ENCODE data around the gene PYGB. TPM values are rescaled to one million over a fixed set of nuclear protein-coding genes. Genes with fewer than 3 reads are reported as not detected.

Gene PYGB
- total RNA-seq, 4 donors from 2014 or later, result 83.2 to 141 (median 94.6) TPM

DNA sequence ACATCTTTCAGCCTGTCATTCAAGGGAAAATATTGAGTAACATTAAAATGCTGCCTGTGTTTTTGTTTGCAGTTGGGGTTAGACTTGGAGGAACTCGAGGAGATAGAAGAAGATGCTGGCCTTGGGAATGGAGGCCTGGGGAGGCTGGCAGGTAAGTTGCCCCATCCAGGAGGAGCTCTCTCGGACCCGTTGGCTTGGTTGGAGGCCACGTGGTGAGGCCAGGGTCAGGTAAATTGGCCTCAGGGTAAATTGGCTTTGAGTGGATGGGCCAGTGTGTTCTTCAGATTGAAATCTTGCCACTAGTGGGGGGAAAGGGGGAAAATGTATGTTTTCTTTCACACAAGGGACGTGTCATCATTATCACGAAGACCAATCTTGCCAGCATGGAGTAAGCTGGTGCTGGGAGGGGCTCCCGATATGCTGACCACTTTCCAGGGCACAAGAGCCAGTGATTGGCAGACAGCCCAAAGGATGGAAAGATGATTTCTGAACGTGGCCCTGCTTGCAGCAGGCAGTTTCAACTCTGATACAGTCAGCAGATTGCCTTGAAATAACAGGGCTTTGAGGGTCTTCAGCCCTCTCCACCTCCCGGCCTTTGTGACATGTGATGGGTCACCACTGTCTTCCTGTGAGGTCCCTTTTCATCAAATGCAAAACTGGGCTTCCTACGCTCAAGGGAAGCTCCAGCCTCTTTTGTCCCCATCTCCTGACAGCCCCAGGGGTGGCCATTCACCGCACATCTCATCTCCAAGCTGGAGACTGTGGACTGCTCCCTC is 21.4 kb downstream of the PYGB start:
- no peak overlapping the region for H3K4me3 ChIP-seq (replicated peaks in 1 of 3)
- H3K27ac ChIP-seq, result no peak overlapping the region
- H3K4me1 ChIP-seq, result no peaks in the 10 kb centered on the region
- TF ChIP-seq POLR2A (IDR thresholded peaks at IDR 0.05), result no peak
- TF ChIP-seq, protein P1, sequence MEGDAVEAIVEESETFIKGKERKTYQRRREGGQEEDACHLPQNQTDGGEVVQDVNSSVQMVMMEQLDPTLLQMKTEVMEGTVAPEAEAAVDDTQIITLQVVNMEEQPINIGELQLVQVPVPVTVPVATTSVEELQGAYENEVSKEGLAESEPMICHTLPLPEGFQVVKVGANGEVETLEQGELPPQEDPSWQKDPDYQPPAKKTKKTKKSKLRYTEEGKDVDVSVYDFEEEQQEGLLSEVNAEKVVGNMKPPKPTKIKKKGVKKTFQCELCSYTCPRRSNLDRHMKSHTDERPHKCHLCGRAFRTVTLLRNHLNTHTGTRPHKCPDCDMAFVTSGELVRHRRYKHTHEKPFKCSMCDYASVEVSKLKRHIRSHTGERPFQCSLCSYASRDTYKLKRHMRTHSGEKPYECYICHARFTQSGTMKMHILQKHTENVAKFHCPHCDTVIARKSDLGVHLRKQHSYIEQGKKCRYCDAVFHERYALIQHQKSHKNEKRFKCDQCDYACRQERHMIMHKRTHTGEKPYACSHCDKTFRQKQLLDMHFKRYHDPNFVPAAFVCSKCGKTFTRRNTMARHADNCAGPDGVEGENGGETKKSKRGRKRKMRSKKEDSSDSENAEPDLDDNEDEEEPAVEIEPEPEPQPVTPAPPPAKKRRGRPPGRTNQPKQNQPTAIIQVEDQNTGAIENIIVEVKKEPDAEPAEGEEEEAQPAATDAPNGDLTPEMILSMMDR (IDR thresholded peaks at IDR 0.05), result no peak
- WGBS, 2 donors, result 86 to 91% methylated on average over 11 of the region's 11 CpGs
- no peak for DNase-seq
- H3K27me3 ChIP-seq, result no peaks in the 10 kb centered on the region
- H3K9me3 ChIP-seq, result no peaks in the 10 kb centered on the region
- intact Hi-C loops (cut with DNase I), result no loop called here
- H3K36me3 ChIP-seq, result peaks cover 37 to 41% of the 10 kb centered on the region in 2 donors

DNA sequence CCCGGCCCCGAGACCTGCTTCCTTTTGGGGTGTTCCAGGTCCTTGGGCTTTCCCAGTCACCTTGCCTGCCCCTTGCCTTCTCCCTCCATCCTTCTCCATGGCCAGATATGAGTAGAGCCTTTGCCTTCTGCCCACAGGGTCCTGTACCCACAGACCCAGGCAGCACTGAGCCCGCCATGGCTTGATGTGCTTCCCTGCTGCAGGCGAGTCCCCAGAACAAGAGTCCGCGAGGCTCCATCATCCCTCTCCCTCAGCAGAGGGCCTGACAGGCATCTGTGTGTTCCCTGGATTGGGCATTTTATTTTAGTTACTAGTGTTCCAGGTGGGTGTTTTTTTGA is 21.9 kb downstream of the PYGB start:
- WGBS, 2 donors, result 98% methylated on average over 6 of the region's 6 CpGs
- intact Hi-C loops (cut with DNase I), result no loop called here
- Histone ChIP-seq H3K9me3 (no peaks in the 10 kb centered on the region), H3K4me1 (no peaks in the 10 kb centered on the region), H3K27me3 (no peaks in the 10 kb centered on the region), H3K36me3 (peaks cover 42 to 46% of the 10 kb centered on the region in 2 donors), H3K4me3 (replicated peaks in 1 of 3) (no peak overlapping the region), H3K27ac (no peak overlapping the region)
- DNase-seq, result no peak
- TF ChIP-seq, protein P1 (IDR thresholded peaks at IDR 0.05), result no peak
- no peak for TF ChIP-seq POLR2A (IDR thresholded peaks at IDR 0.05)

DNA sequence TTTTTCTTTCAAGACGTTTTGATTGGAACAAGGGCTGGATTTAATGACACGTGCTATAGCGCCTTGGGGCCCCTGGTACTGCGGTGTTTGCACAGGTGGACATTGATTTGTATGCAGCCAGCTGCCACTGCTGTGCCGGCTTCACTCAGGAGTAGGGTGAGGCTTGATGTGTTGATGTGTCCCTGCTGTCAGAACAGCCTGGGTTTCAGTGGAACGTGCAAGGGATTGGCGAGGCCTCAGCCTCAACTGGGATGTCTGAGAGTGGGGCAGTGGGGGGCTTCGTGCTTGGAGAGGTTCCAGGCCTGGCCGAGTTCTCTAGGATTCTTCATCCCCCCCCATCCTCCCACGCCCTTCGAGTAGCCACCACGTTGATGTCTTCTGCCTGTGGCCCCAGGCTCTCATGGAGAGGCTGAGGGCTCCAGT is 23.0 kb downstream of the PYGB start:
- Histone ChIP-seq H3K9me3 (no peaks in the 10 kb centered on the region), H3K27ac (no peak overlapping the region), H3K4me1 (no peaks in the 10 kb centered on the region), H3K27me3 (no peaks in the 10 kb centered on the region), H3K4me3 (replicated peaks in 1 of 3) (no peak overlapping the region), H3K36me3 (peaks cover 48 to 51% of the 10 kb centered on the region in 2 donors)
- WGBS, 2 donors, result 92 to 93% methylated on average over 12 of the region's 12 CpGs
- DNase-seq, result peak; percentile 0 to 2
- TF ChIP-seq POLR2A (IDR thresholded peaks at IDR 0.05), result no peak
- TF ChIP-seq, protein P1 (IDR thresholded peaks at IDR 0.05), result no peak
- intact Hi-C loops (cut with DNase I), result no loop called here

DNA sequence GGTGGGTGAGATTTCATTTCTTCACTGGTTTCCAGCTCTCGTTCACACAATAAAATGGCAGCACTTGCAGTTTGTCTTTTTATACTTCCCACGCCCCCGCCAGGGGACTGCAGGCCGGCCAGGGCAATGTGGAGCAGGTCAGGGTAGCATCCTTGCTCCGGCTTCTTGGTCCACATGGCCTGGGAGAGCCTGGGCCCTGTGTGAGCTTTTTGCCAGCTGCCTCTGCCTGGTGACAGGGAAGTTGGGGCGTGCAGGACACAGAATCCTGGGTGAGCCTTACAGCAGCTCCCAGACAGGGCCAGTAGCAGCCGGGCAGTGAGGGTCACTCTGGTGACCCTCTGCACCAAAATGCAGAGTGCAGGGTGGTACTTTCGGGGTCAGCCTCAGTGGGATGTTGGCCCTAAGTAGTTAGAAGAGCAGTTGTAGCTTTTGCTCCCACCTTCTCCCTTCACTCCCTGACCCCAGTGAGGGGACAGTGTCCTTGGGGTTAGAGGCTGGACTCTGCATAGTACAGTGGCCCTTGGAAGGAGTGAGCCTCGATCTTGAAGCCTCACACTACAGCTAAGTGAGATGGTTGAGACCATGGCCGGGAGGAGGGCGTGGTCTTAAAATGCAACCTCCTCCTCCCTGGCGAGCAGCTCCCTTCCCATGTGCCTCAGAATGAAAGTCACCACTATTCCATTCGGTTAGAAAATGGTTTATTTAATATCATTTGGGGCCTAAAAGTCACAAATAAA is 23.8 kb downstream of the PYGB start:
- H3K9me3 ChIP-seq, result no peaks in the 10 kb centered on the region
- no peaks in the 10 kb centered on the region for H3K27me3 ChIP-seq
- peaks cover 48 to 52% of the 10 kb centered on the region in 2 donors for H3K36me3 ChIP-seq
- no peak overlapping the region for H3K4me3 ChIP-seq (replicated peaks in 1 of 3)
- no peak overlapping the region for H3K27ac ChIP-seq
- 92 to 98% methylated on average over 12 to 13 of the region's 13 CpGs for WGBS, 2 donors
- intact Hi-C loops (cut with DNase I), result no loop called here
- H3K4me1 ChIP-seq, result no peaks in the 10 kb centered on the region
- DNase-seq, result peak; percentile 0 to 1
- TF ChIP-seq POLR2A (IDR thresholded peaks at IDR 0.05), result no peak
- TF ChIP-seq, protein P1 (IDR thresholded peaks at IDR 0.05), result no peak

All from thyroid gland (tissue), 4 donors.